Activated CD4-positive, alpha-beta memory T cell treated with anti-CD3 and anti-CD28 coated beads, Interleukin-2, amount 10 ng/mL, durations not matched to agents 7 days and 5 days (primary cell): ENCODE results near the gene NPTXR. TPM values are rescaled to one million over a fixed set of nuclear protein-coding genes. Genes with fewer than 3 reads are reported as not detected.

ENCODE experiments used
- CTCF ChIA-PET: fragments of 350-600 bp; sonication (Branson Sonifier 250); formaldehyde crosslinking; loops from one replicate; lab custom pipeline; 2021; ENCODE audit warnings: antibody characterized with exemption, inconsistent platforms; lab: Charles Lee
- POLR2A ChIA-PET: fragments of 350-600 bp; sonication (Branson Sonifier 250); formaldehyde crosslinking; loops from one replicate; lab custom pipeline; 2021; ENCODE audit warnings: antibody characterized with exemption; lab: Charles Lee
- DNase-seq: peaks from one replicate; pipeline ENCODE4 v3.0.0-alpha.2; 2020
- H3K27ac Mint-ChIP-seq: one replicate; pipeline ENCODE4 v1.8.0; 2021; ENCODE audit warnings: mild to moderate bottlenecking, mixed read lengths
- H3K27me3 Mint-ChIP-seq: one replicate; pipeline ENCODE4 v1.8.0; 2021; ENCODE audit warnings: mixed read lengths
- H3K36me3 Mint-ChIP-seq: one replicate; pipeline ENCODE4 v1.8.0; 2021; ENCODE audit warnings: low read depth, mixed read lengths
- H3K4me1 Mint-ChIP-seq: one replicate; pipeline ENCODE4 v1.8.0; 2021; ENCODE audit warnings: mixed read lengths
- H3K4me3 Mint-ChIP-seq: one replicate; pipeline ENCODE4 v1.8.0; 2021; ENCODE audit warnings: mild to moderate bottlenecking, mixed read lengths
- H3K9me3 Mint-ChIP-seq: one replicate; pipeline ENCODE4 v1.8.0; 2021; ENCODE audit warnings: mixed read lengths
- total RNA-seq, 2 experiments: library from RNA; stranded (reverse); gene quantifications; one replicate each; pipeline ENCODE4 v1.2.3, GENCODE V29; 2021

NPTXR gene
- total RNA-seq, 2 experiments from 2014 or later: 0.91 to 1.3 TPM

- ChIA-PET POLR2A (no interaction called here), CTCF (interaction anchor here (1.9 kb wide), 1 partner anchor 12 kb away, joined by 7 read pairs; no protein-coding TSS in a partner anchor)
- Mint-ChIP-seq H3K4me1 (peaks cover 10% of the 10 kb centered on the region), H3K9me3 (no peaks in the 10 kb centered on the region), H3K4me3 (no peak overlapping the region), H3K27me3 (no peaks in the 10 kb centered on the region), H3K36me3 (no peaks in the 10 kb centered on the region), H3K27ac (no peak overlapping the region)
- DNase-seq: no peak
Observed at GRCh38 chr22:38781033-38781432, 62.8 kb downstream of the NPTXR start.

GRCh38 chr22:38777087-38777671 is 66.6 kb downstream of the NPTXR start:
- Mint-ChIP-seq H3K27ac (no peak overlapping the region), H3K4me3 (no peak overlapping the region), H3K9me3 (no peaks in the 10 kb centered on the region), H3K36me3 (no peaks in the 10 kb centered on the region), H3K27me3 (no peaks in the 10 kb centered on the region), H3K4me1 (peaks cover 7% of the 10 kb centered on the region)
- ChIA-PET POLR2A (no interaction called here), CTCF (no interaction called here)
- no peak for DNase-seq

- POLR2A ChIA-PET: no interaction called here
- no peaks in the 10 kb centered on the region for H3K9me3 Mint-ChIP-seq
- H3K27me3 Mint-ChIP-seq: no peaks in the 10 kb centered on the region
- CTCF ChIA-PET: interaction anchor here (1.4 kb wide), 1 partner anchor 10 kb away, joined by 4 read pairs; no protein-coding TSS in a partner anchor
- no peaks in the 10 kb centered on the region for H3K36me3 Mint-ChIP-seq
- no peak overlapping the region for H3K4me3 Mint-ChIP-seq
- DNase-seq: no peak
- peaks cover 6% of the 10 kb centered on the region for H3K4me1 Mint-ChIP-seq
- no peak overlapping the region for H3K27ac Mint-ChIP-seq
Observed at GRCh38 chr22:38776086-38776485, 67.7 kb downstream of the NPTXR start.

- no peaks in the 10 kb centered on the region for H3K27me3 Mint-ChIP-seq
- no peak for DNase-seq
- H3K4me3 Mint-ChIP-seq: no peak overlapping the region
- H3K4me1 Mint-ChIP-seq: peaks cover 6% of the 10 kb centered on the region
- no peaks in the 10 kb centered on the region for H3K9me3 Mint-ChIP-seq
- CTCF ChIA-PET: interaction anchor here (1.4 kb wide), 1 partner anchor 10 kb away, joined by 4 read pairs; no protein-coding TSS in a partner anchor
- H3K27ac Mint-ChIP-seq: no peak overlapping the region
- H3K36me3 Mint-ChIP-seq: no peaks in the 10 kb centered on the region
- POLR2A ChIA-PET: no interaction called here
Observed at GRCh38 chr22:38775656-38776055, 68.2 kb downstream of the NPTXR start.

- Mint-ChIP-seq H3K4me3 (no peak overlapping the region), H3K36me3 (no peaks in the 10 kb centered on the region), H3K27me3 (no peaks in the 10 kb centered on the region), H3K9me3 (no peaks in the 10 kb centered on the region), H3K4me1 (peaks cover 6% of the 10 kb centered on the region), H3K27ac (no peak overlapping the region)
- ChIA-PET POLR2A (interaction anchor here (1.1 kb wide), 1 partner anchor 31 kb away, joined by 3 read pairs; no protein-coding TSS in a partner anchor), CTCF (interaction anchor here (1.4 kb wide), 1 partner anchor 9 kb away, joined by 4 read pairs; no protein-coding TSS in a partner anchor)
- DNase-seq: no peak
Observed at GRCh38 chr22:38774496-38775166, 69.2 kb downstream of the NPTXR start.

- POLR2A ChIA-PET: no interaction called here
Observed at GRCh38 chr22:38773363-38773946, 70.4 kb downstream of the NPTXR start.

GRCh38 chr22:38772623-38772873 is 71.3 kb downstream of the NPTXR start:
- no peak for DNase-seq
- ChIA-PET POLR2A (no interaction called here), CTCF (no interaction called here)
- H3K9me3 Mint-ChIP-seq: no peaks in the 10 kb centered on the region
- H3K36me3 Mint-ChIP-seq: no peaks in the 10 kb centered on the region
- no peaks in the 10 kb centered on the region for H3K27me3 Mint-ChIP-seq
- no peak overlapping the region for H3K4me3 Mint-ChIP-seq
- H3K27ac Mint-ChIP-seq: no peak overlapping the region
- peaks cover 8% of the 10 kb centered on the region for H3K4me1 Mint-ChIP-seq

More at GRCh38 chr22:38773363-38773946, 70.4 kb downstream of the NPTXR start:
- no peak overlapping the region for H3K27ac Mint-ChIP-seq
- no peaks in the 10 kb centered on the region for H3K36me3 Mint-ChIP-seq
- CTCF ChIA-PET: no interaction called here
- peaks cover 8% of the 10 kb centered on the region for H3K4me1 Mint-ChIP-seq
- H3K9me3 Mint-ChIP-seq: no peaks in the 10 kb centered on the region
- no peak for DNase-seq
- no peaks in the 10 kb centered on the region for H3K27me3 Mint-ChIP-seq
- no peak overlapping the region for H3K4me3 Mint-ChIP-seq

GRCh38 chr22:38770257-38770949 is 73.4 kb downstream of the NPTXR start:
- H3K9me3 Mint-ChIP-seq: no peaks in the 10 kb centered on the region
- H3K27me3 Mint-ChIP-seq: no peaks in the 10 kb centered on the region
- no peak overlapping the region for H3K27ac Mint-ChIP-seq
- DNase-seq: no peak
- CTCF ChIA-PET: interaction anchor here (2.2 to 3.6 kb wide), 5 partner anchors 12 to 233 kb away, joined by 8 to 30 read pairs (median 18); partner anchors contain the start of gene NPTXR
- H3K4me1 Mint-ChIP-seq: peaks cover 10% of the 10 kb centered on the region
- POLR2A ChIA-PET: interaction anchor here (1.7 to 2.4 kb wide), 2 partner anchors 14 to 18 kb away, joined by 3 to 5 read pairs; no protein-coding TSS in a partner anchor
- no peak overlapping the region for H3K4me3 Mint-ChIP-seq
- no peaks in the 10 kb centered on the region for H3K36me3 Mint-ChIP-seq

Other genes starting within 250 kb of the NPTXR start
- under 1 TPM; 0.10 to 0.45 TPM for gene FAM227A, start 187.6 kb downstream of the NPTXR start, total RNA-seq
- 10 to 100 TPM in 1 of 2 experiments, 1 to 10 TPM in 1; 9.5 to 11.0 TPM for gene CBY1, start 187.4 kb downstream of the NPTXR start, total RNA-seq
- gene TOMM22, start 162.1 kb downstream of the NPTXR start, total RNA-seq: 10 to 100 TPM; 60.4 to 63.0 TPM
- gene JOSD1, start 143.1 kb downstream of the NPTXR start, total RNA-seq: 100 to 1,000 TPM; 109 to 111 TPM
- gene GTPBP1, start 138.1 kb downstream of the NPTXR start, total RNA-seq: 100 to 1,000 TPM; 111 to 114 TPM
- 100 to 1,000 TPM; 498 to 500 TPM for gene SUN2, start 88.0 kb downstream of the NPTXR start, total RNA-seq
- gene DNAL4, start 49.9 kb downstream of the NPTXR start, total RNA-seq: 1 to 10 TPM; 8.0 to 8.4 TPM
- 10 to 100 TPM; 76.5 TPM for gene CBX6, start 28.2 kb upstream of the NPTXR start, total RNA-seq
- not detected for gene APOBEC3A, start 113.6 kb upstream of the NPTXR start, total RNA-seq
- 10 to 100 TPM; 51.6 to 51.9 TPM for gene APOBEC3B, start 138.3 kb upstream of the NPTXR start, total RNA-seq
- 100 to 1,000 TPM; 146 to 157 TPM for gene APOBEC3C, start 170.2 kb upstream of the NPTXR start, total RNA-seq
- 10 to 100 TPM; 58.2 to 58.9 TPM for gene APOBEC3D, start 177.1 kb upstream of the NPTXR start, total RNA-seq
- gene APOBEC3F, start 196.8 kb upstream of the NPTXR start, total RNA-seq: 10 to 100 TPM; 36.4 to 42.2 TPM
- 100 to 1,000 TPM; 145 to 146 TPM for gene APOBEC3G, start 233.2 kb upstream of the NPTXR start, total RNA-seq